Measurements from ENCODE around the gene ADIPOR2.
"Not testable (repeated sequence)": the region's sequence is repeated elsewhere in the genome, so short reads cannot be mapped to it uniquely, and the experiment has no call there.

ADIPOR2 gene

GRCh38 chr12:1723721-1724120 lies 32.9 kb downstream of the ADIPOR2 start:
- Histone ChIP-seq H3K4me3 (replicated peaks; ENCODE audit: low read depth, low read length) (no peak overlapping the region), H3K27me3 (replicated peaks; ENCODE audit: control insufficient read depth, insufficient read depth, low read length) (no peaks in the 10 kb centered on the region), H3K36me3 (ENCODE audit: control insufficient read depth, insufficient read depth, low read length) (no peaks in the 10 kb centered on the region; the same call in 1 of the 2 replicates)
- TF ChIP-seq CTCF (IDR thresholded peaks at IDR 0.05; ENCODE audit: insufficient read depth, low read length, poor library complexity, severe bottlenecking) = no peak
- DNase-seq (ENCODE audit: extremely low read depth, insufficient read length) = no peak

GRCh38 chr12:1724250-1724649 lies 33.4 kb downstream of the ADIPOR2 start:
- no peak for DNase-seq (ENCODE audit: extremely low read depth, insufficient read length)
- H3K4me3 ChIP-seq (replicated peaks; ENCODE audit: low read depth, low read length) = no peak overlapping the region
- TF ChIP-seq CTCF (IDR thresholded peaks at IDR 0.05; ENCODE audit: insufficient read depth, low read length, poor library complexity, severe bottlenecking) = no peak
- no peaks in the 10 kb centered on the region; the same call in 1 of the 2 replicates for H3K36me3 ChIP-seq (ENCODE audit: control insufficient read depth, insufficient read depth, low read length)
- H3K27me3 ChIP-seq (replicated peaks; ENCODE audit: control insufficient read depth, insufficient read depth, low read length) = no peaks in the 10 kb centered on the region

- TF ChIP-seq CTCF (IDR thresholded peaks at IDR 0.05; ENCODE audit: insufficient read depth, low read length, poor library complexity, severe bottlenecking) = no peak
- Histone ChIP-seq H3K36me3 (ENCODE audit: control insufficient read depth, insufficient read depth, low read length) (no peaks in the 10 kb centered on the region; the same call in 1 of the 2 replicates), H3K27me3 (replicated peaks; ENCODE audit: control insufficient read depth, insufficient read depth, low read length) (no peaks in the 10 kb centered on the region), H3K4me3 (replicated peaks; ENCODE audit: low read depth, low read length) (no peak overlapping the region)
- no peak for DNase-seq (ENCODE audit: extremely low read depth, insufficient read length)
Observed at GRCh38 chr12:1726753-1727152, 35.9 kb downstream of the ADIPOR2 start.

DNA sequence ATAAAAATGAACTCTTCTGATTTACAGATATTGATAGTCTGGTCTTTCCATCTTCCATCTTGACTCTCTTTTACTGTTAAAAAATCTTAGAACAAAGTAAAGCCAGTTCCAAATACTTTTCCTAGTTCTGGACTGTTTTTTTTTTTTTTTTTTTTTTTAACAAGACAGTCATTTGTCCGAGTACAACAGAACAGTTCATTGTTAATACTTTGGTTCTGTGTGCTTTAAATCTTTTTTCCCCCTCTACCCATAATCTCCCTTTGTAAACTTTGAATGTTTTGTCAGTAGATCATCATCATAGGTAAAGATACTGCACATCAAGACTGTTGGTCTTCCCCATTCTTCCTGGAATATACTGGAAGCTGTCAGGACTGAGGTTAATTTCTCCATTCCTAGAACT lies 38.0 kb downstream of the ADIPOR2 start:
- Histone ChIP-seq H3K36me3 (ENCODE audit: control insufficient read depth, insufficient read depth, low read length) (no peaks in the 10 kb centered on the region; the same call in 1 of the 2 replicates), H3K27me3 (replicated peaks; ENCODE audit: control insufficient read depth, insufficient read depth, low read length) (no peaks in the 10 kb centered on the region), H3K4me3 (replicated peaks; ENCODE audit: low read depth, low read length) (no peak overlapping the region)
- no peak for DNase-seq (ENCODE audit: extremely low read depth, insufficient read length)
- TF ChIP-seq CTCF (IDR thresholded peaks at IDR 0.05; ENCODE audit: insufficient read depth, low read length, poor library complexity, severe bottlenecking) = no peak

- no peak for TF ChIP-seq CTCF (IDR thresholded peaks at IDR 0.05; ENCODE audit: insufficient read depth, low read length, poor library complexity, severe bottlenecking)
- DNase-seq (ENCODE audit: extremely low read depth, insufficient read length) = no peak
Observed at GRCh38 chr12:1731019-1731687, 40.3 kb downstream of the ADIPOR2 start.

GRCh38 chr12:1731688-1732078 lies 40.8 kb downstream of the ADIPOR2 start:
- not testable (repeated sequence) for H3K4me3 ChIP-seq (replicated peaks; ENCODE audit: low read depth, low read length); DNase-seq (ENCODE audit: extremely low read depth, insufficient read length); H3K36me3 ChIP-seq (ENCODE audit: control insufficient read depth, insufficient read depth, low read length); H3K27me3 ChIP-seq (replicated peaks; ENCODE audit: control insufficient read depth, insufficient read depth, low read length)

More at GRCh38 chr12:1731019-1731687, 40.3 kb downstream of the ADIPOR2 start:
- Histone ChIP-seq H3K27me3 (replicated peaks; ENCODE audit: control insufficient read depth, insufficient read depth, low read length) (no peaks in the 10 kb centered on the region), H3K36me3 (ENCODE audit: control insufficient read depth, insufficient read depth, low read length) (no peaks in the 10 kb centered on the region; the same call in 1 of the 2 replicates), H3K4me3 (replicated peaks; ENCODE audit: low read depth, low read length) (no peak overlapping the region)

Measured in GM06990 (cell line).